SJCRH30 (cell line): Measurements from ENCODE around the gene KIAA0825. TPM values are rescaled to one million over a fixed set of nuclear protein-coding genes. Genes with fewer than 3 reads are reported as not detected.
A peak's percentile ranks its signal among the peaks of the same experiment; 100 is the strongest.

Source experiments
- DNase-seq, 2 experiments: peaks; one replicate each; pipeline ENCODE4 v3.0.0-alpha.2; 2015 to 2020
- H3K27ac ChIP-seq: fragments of 250-450 bp; sonication (Bioruptor Pico); 2 replicates; pipeline ENCODE4 v1.5.1; 2020; ENCODE audit warnings: mild to moderate bottlenecking, moderate library complexity
- H3K27me3 ChIP-seq: fragments of 250-450 bp; sonication (Bioruptor Pico); 2 replicates; pipeline ENCODE4 v1.5.1; 2020; ENCODE audit warnings: mild to moderate bottlenecking, moderate library complexity
- H3K36me3 ChIP-seq: fragments of 250-450 bp; sonication (Bioruptor Pico); 2 replicates; pipeline ENCODE4 v1.5.1; 2020; ENCODE audit warnings: mild to moderate bottlenecking, moderate library complexity
- H3K4me1 ChIP-seq: fragments of 250-450 bp; sonication (Bioruptor Pico); 2 replicates; pipeline ENCODE4 v1.5.1; 2020; ENCODE audit warnings: mild to moderate bottlenecking, moderate library complexity
- H3K4me3 ChIP-seq: fragments of 250-450 bp; sonication (Bioruptor Pico); 2 replicates; pipeline ENCODE4 v1.5.1; 2020; ENCODE audit warnings: mild to moderate bottlenecking, moderate library complexity
- H3K9me3 ChIP-seq: fragments of 250-450 bp; sonication (Bioruptor Pico); replicated peaks from 2 replicates; pipeline ENCODE4 v1.5.1; 2020; ENCODE audit warnings: mild to moderate bottlenecking, moderate library complexity
- total RNA-seq: library from RNA; depleted of rRNA; stranded (reverse); fragments of >200 nt; shearing (Covaris generic); gene quantifications from 2 replicates; pipeline ENCODE4 v1.2.3, GENCODE V29; 2014

KIAA0825 gene
- total RNA-seq, 1 experiment from 2014 or later = 3.1 TPM

- DNase-seq = no peak
- no peak overlapping the region for H3K4me3 ChIP-seq
Measured at GRCh38 chr5:94316916-94317838, 301.2 kb downstream of the KIAA0825 start.

GRCh38 chr5:94314460-94315131, 303.8 kb downstream of the KIAA0825 start:
- Histone ChIP-seq H3K4me1 (peaks cover 5% of the 10 kb centered on the region; the same call in 1 of the 2 replicates), H3K36me3 (no peaks in the 10 kb centered on the region), H3K4me3 (no peak overlapping the region), H3K27ac (no peak overlapping the region), H3K27me3 (no peaks in the 10 kb centered on the region), H3K9me3 (no peaks in the 10 kb centered on the region)
- no peak for DNase-seq

More at GRCh38 chr5:94316916-94317838, 301.2 kb downstream of the KIAA0825 start:
- peaks cover 5% of the 10 kb centered on the region; the same call in 1 of the 2 replicates for H3K4me1 ChIP-seq
- no peaks in the 10 kb centered on the region for H3K36me3 ChIP-seq
- no peaks in the 10 kb centered on the region for H3K27me3 ChIP-seq
- H3K9me3 ChIP-seq = no peaks in the 10 kb centered on the region
- H3K27ac ChIP-seq = no peak overlapping the region

- Histone ChIP-seq H3K27me3 (no peaks in the 10 kb centered on the region), H3K36me3 (no peaks in the 10 kb centered on the region), H3K4me3 (no peak overlapping the region), H3K9me3 (no peaks in the 10 kb centered on the region), H3K27ac (no peak overlapping the region), H3K4me1 (peaks cover 5% of the 10 kb centered on the region; the same call in 1 of the 2 replicates)
- no peak for DNase-seq
Measured at GRCh38 chr5:94313696-94314095, 304.7 kb downstream of the KIAA0825 start.

- DNase-seq = no peak
- no peak overlapping the region for H3K27ac ChIP-seq
- H3K4me1 ChIP-seq = peaks cover 5% of the 10 kb centered on the region; the same call in 1 of the 2 replicates
Measured at GRCh38 chr5:94313188-94313587, 305.2 kb downstream of the KIAA0825 start.

GRCh38 chr5:94312298-94312697, 306.1 kb downstream of the KIAA0825 start:
- Histone ChIP-seq H3K4me3 (no peak overlapping the region), H3K4me1 (peaks cover 3% of the 10 kb centered on the region; the same call in 1 of the 2 replicates), H3K27me3 (no peaks in the 10 kb centered on the region), H3K27ac (no peak overlapping the region), H3K9me3 (no peaks in the 10 kb centered on the region), H3K36me3 (no peaks in the 10 kb centered on the region)
- no peak for DNase-seq

More at GRCh38 chr5:94313188-94313587, 305.2 kb downstream of the KIAA0825 start:
- H3K27me3 ChIP-seq = no peaks in the 10 kb centered on the region
- H3K9me3 ChIP-seq = no peaks in the 10 kb centered on the region
- no peaks in the 10 kb centered on the region for H3K36me3 ChIP-seq
- H3K4me3 ChIP-seq = no peak overlapping the region

GRCh38 chr5:94310833-94311232, 307.6 kb downstream of the KIAA0825 start:
- no peak for DNase-seq
- Histone ChIP-seq H3K4me3 (no peak overlapping the region), H3K27me3 (no peaks in the 10 kb centered on the region), H3K4me1 (no peaks in the 10 kb centered on the region), H3K27ac (no peak overlapping the region), H3K9me3 (no peaks in the 10 kb centered on the region), H3K36me3 (no peaks in the 10 kb centered on the region)

- no peak overlapping the region for H3K27ac ChIP-seq
- DNase-seq = peak in 1 of 2 experiments; percentile 38
- no peak overlapping the region for H3K4me3 ChIP-seq
Measured at GRCh38 chr5:94309141-94309540, 309.3 kb downstream of the KIAA0825 start.

GRCh38 chr5:94308442-94308841, 310.0 kb downstream of the KIAA0825 start:
- Histone ChIP-seq H3K9me3 (no peaks in the 10 kb centered on the region), H3K27ac (no peak overlapping the region), H3K4me3 (no peak overlapping the region), H3K4me1 (no peaks in the 10 kb centered on the region), H3K27me3 (no peaks in the 10 kb centered on the region), H3K36me3 (no peaks in the 10 kb centered on the region)
- no peak for DNase-seq

More at GRCh38 chr5:94309141-94309540, 309.3 kb downstream of the KIAA0825 start:
- Histone ChIP-seq H3K36me3 (no peaks in the 10 kb centered on the region), H3K4me1 (no peaks in the 10 kb centered on the region), H3K9me3 (no peaks in the 10 kb centered on the region), H3K27me3 (no peaks in the 10 kb centered on the region)

- no peaks in the 10 kb centered on the region for H3K36me3 ChIP-seq
- H3K27ac ChIP-seq = no peak overlapping the region
- H3K4me3 ChIP-seq = no peak overlapping the region
- H3K4me1 ChIP-seq = no peaks in the 10 kb centered on the region
- no peaks in the 10 kb centered on the region for H3K9me3 ChIP-seq
- DNase-seq = no peak
- no peaks in the 10 kb centered on the region for H3K27me3 ChIP-seq
Measured at GRCh38 chr5:94304146-94304545, 314.3 kb downstream of the KIAA0825 start.

GRCh38 chr5:94288937-94289336, 329.5 kb downstream of the KIAA0825 start:
- Histone ChIP-seq H3K4me3 (no peak overlapping the region), H3K27ac (no peak overlapping the region), H3K27me3 (no peaks in the 10 kb centered on the region), H3K36me3 (no peaks in the 10 kb centered on the region), H3K9me3 (no peaks in the 10 kb centered on the region), H3K4me1 (no peaks in the 10 kb centered on the region)
- no peak for DNase-seq

- no peaks in the 10 kb centered on the region for H3K9me3 ChIP-seq
- H3K4me1 ChIP-seq = no peaks in the 10 kb centered on the region
- DNase-seq = no peak
Measured at GRCh38 chr5:94285984-94286383, 332.4 kb downstream of the KIAA0825 start.

GRCh38 chr5:94283093-94283492, 335.3 kb downstream of the KIAA0825 start:
- no peaks in the 10 kb centered on the region for H3K36me3 ChIP-seq
- DNase-seq = no peak

More at GRCh38 chr5:94285984-94286383, 332.4 kb downstream of the KIAA0825 start:
- H3K27ac ChIP-seq = no peak overlapping the region
- H3K27me3 ChIP-seq = no peaks in the 10 kb centered on the region
- H3K4me3 ChIP-seq = no peak overlapping the region
- no peaks in the 10 kb centered on the region for H3K36me3 ChIP-seq

GRCh38 chr5:94281236-94281801, 337.1 kb downstream of the KIAA0825 start:
- H3K9me3 ChIP-seq = no peaks in the 10 kb centered on the region
- H3K4me1 ChIP-seq = no peaks in the 10 kb centered on the region
- no peak overlapping the region for H3K4me3 ChIP-seq
- H3K36me3 ChIP-seq = no peaks in the 10 kb centered on the region
- no peak overlapping the region for H3K27ac ChIP-seq
- DNase-seq = no peak
- H3K27me3 ChIP-seq = no peaks in the 10 kb centered on the region

More at GRCh38 chr5:94283093-94283492, 335.3 kb downstream of the KIAA0825 start:
- Histone ChIP-seq H3K4me3 (no peak overlapping the region), H3K27me3 (no peaks in the 10 kb centered on the region), H3K4me1 (no peaks in the 10 kb centered on the region), H3K9me3 (no peaks in the 10 kb centered on the region), H3K27ac (no peak overlapping the region)

GRCh38 chr5:94276751-94277150, 341.7 kb downstream of the KIAA0825 start:
- DNase-seq = no peak
- Histone ChIP-seq H3K4me1 (no peaks in the 10 kb centered on the region), H3K36me3 (no peaks in the 10 kb centered on the region), H3K9me3 (no peaks in the 10 kb centered on the region), H3K4me3 (no peak overlapping the region), H3K27ac (no peak overlapping the region), H3K27me3 (no peaks in the 10 kb centered on the region)

- DNase-seq = no peak
- H3K27me3 ChIP-seq = no peaks in the 10 kb centered on the region
- H3K4me3 ChIP-seq = no peak overlapping the region
- no peak overlapping the region for H3K27ac ChIP-seq
- H3K36me3 ChIP-seq = no peaks in the 10 kb centered on the region
- H3K4me1 ChIP-seq = no peaks in the 10 kb centered on the region
- no peaks in the 10 kb centered on the region for H3K9me3 ChIP-seq
Measured at GRCh38 chr5:94276048-94276447, 342.4 kb downstream of the KIAA0825 start.
